HG03558 (cell line): ENCODE measurements around the gene WNT5B.

Source experiments
- ATAC-seq: cut with Tn5 transposase; IDR thresholded peaks from one replicate; pipeline ENCODE4 v1.9.1; 2021; ENCODE audit warnings: moderate number of reproducible peaks; ENCODE audit not compliant: unreplicated experiment; ENCODE audit errors: extremely low read depth

The WNT5B gene

DNA sequence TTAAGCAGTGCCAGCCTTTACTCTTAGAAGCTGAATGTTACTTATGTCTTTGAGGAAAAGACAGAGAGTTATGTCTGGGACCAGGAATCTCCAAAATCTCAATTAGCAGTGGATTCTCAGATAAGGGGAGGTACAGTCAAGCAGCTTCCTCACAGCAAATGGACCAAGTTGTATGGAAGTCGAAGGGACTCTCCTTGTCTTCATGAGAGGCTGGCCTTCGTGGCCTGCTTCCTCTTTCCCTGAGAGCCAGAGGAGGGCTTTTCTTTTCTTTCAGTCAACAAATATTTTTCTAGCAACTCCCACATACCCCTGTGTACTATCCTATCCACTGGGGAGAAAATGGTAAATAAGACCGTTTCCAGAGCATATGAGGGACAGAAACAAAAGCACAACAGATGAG is 6.6 kb upstream of the WNT5B start:
- no peak for ATAC-seq

DNA sequence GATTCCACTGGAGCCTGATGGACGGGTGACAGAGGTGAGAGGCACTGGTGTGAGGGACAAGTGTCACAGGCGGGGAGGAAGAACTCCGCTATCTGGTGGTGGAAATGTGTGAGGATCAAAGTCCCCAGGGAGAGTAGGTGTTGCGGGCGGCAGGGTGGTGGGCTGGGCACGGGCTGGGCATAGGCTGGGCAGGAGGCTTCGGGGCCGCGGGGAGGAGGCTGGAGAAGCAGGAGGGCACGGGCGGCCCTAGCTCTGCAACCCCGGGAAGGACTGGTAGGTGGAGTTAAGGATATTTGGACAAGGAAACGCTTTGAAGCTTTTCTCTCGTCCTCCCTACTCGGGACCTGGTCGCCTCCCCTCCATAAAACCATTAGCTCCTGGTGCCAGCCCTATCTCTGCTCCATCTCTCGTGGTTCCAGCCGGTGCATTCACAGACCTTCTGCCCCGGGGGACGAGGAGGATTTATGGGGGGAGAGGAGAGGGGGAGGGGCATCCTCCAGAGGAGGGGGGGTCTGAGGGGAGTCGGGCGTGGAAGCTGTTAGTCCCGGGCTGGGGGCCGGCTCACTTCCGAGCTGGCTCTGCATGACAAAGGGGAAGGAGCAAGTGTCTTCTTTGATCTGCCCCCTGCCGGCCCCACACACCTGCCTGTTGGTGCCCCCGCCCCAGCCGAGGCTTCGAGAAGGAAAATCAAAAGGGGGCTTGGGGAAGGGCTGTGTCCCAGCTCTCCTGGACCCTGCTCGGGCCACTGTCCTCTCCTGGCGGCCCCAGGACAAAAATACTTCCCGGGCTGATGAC is 504 bp downstream of the WNT5B start:
- no peak for ATAC-seq

DNA sequence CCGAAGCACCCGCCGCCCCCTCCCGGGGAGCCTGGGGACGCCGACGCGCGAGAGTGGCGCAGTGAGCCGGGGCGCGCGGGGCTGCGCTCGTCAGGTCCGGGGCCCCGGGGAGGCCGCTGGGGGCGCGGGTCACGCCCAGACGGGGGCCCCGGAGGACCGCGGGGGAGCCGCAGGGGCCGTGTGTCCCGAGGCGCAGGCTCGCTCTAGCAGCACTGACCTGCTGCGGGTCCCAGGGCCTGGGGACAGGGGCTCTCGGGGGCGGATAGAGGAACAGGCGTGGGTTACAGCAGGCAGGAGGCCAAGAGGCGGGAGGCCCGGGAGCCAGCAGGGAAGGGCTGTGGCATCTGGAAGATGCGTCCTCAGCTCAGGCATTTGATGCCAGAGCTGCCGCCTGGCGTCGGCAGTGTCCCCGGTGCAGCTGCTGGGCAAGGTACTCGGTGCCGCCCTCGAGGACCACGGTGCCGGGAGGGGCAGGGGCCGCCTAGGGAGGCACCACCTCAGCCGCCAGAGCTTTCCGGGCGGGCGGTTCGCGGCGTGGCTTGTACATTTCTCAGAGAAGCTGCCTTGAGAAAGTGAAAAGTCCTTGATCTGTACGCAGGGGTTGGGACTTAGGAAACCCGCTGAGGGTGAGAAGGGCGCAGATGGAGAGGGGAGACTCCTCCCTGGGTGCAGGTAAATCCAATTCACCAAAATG is 1.2 kb downstream of the WNT5B start:
- no peak for ATAC-seq

DNA sequence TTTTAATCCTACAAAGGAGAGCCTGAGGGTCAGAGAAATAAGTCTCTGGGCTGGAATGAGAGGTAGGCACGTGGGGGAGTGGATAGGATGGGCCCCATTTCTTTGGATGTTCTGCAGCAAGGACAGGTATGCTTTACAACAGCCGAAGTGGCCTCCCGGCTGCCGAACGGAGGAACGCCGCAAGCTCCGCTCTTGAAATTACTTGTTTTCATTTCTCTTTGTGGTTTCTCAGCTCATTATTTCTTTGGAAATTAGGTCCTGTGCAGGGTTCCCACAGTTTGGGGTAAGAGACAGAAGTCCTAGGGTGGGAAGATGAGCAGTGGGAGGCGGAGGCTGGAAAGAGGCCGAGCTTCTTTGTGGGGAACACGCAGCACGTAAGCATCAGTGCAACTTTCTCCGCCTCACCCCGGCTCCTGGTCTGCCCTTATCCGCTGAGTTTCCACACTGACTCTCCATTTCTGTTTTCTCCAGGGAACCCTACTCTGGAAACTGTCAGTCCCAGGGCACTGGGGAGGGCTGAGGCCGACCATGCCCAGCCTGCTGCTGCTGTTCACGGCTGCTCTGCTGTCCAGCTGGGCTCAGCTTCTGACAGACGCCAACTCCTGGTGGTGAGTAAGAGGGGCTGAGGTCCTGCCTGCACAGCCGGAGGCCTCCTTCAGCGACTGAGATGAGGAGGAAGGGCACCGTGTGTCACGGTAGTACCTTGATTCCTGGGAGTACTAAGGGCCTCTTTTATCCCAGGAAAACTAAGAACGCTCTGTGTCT is 2.0 kb downstream of the WNT5B start:
- ATAC-seq: no peak

DNA sequence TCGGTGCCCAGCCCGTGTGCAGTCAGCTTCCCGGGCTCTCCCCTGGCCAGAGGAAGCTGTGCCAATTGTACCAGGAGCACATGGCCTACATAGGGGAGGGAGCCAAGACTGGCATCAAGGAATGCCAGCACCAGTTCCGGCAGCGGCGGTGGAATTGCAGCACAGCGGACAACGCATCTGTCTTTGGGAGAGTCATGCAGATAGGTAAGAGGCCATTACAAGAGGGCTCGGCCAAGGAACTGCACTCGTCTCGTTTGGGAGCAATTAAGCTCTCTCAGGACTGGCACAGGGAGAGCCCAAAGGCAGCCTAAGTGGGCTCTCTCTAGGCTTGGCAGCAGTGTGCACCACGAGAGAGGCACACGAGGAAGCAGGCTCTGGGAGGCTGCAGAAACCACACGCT is 3.7 kb downstream of the WNT5B start:
- ATAC-seq: no peak

DNA sequence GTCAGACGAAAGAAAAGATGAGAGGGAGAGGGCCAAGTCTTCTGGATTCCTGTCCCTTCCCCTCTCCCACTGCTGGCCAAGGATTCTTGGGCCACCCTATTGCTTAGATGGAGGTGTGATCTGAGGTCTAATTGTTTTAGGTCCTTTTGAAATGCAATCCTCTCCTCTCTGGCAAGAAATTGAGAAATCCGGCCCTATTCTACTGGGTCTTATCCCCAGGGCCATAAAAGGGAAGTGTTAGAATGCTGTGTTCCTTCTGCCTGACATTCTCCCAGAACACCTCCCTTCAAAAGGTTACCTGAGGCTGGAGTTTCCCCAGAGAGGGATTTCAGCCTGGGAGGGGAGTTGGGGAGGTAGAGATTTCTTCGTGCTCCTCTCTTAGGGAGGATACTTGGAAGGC is 4.4 kb downstream of the WNT5B start:
- no peak for ATAC-seq

DNA sequence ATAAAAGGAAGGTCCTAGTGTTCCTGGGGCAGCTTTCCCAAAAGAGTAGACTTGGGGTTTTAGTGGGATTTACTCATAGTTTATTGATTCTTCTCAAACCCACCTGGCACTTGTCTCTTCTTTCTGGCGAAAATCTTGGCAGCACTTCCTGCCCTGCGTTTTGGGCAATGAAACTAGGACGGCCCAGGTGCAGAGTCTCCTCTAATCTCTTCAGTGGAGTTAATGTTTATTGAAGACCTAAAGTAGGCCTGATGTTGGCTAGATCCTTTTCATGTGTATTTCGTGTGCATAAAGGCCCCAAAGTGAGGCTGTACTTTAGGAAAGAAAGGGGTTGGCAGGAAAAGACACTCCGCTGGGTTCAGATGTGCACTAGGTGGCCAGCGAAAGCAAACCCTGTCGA is 5.1 kb downstream of the WNT5B start:
- ATAC-seq: no peak

DNA sequence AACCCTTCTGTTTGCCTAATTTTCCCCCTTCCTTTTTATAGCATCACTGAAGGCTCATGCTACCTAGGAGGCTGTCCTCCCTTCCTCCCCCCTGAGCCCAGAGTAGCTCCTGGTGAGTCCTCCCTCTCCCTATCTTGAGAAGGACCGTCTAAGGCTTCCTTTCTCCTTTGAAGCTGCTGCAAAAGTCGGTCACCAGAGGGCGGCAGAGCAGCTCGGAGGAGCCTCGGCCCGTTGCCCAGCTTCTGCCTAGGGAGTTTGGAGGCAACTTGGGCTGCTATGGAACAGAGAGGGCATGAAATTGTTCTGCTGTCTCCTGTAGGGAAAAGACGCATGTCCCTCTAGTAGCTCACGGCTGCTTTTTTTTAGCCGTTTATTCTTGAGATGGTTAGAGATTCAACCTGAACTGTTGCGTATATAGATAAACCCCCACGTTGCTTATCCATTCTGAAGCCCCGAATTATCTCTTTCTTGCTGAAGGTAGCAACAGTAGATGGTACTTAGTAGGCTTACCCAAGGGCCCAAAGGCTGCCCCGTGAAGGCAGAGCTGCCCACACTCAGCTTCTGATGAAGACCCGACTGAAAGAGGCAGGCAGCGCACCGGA is 5.7 kb downstream of the WNT5B start:
- ATAC-seq: no peak

DNA sequence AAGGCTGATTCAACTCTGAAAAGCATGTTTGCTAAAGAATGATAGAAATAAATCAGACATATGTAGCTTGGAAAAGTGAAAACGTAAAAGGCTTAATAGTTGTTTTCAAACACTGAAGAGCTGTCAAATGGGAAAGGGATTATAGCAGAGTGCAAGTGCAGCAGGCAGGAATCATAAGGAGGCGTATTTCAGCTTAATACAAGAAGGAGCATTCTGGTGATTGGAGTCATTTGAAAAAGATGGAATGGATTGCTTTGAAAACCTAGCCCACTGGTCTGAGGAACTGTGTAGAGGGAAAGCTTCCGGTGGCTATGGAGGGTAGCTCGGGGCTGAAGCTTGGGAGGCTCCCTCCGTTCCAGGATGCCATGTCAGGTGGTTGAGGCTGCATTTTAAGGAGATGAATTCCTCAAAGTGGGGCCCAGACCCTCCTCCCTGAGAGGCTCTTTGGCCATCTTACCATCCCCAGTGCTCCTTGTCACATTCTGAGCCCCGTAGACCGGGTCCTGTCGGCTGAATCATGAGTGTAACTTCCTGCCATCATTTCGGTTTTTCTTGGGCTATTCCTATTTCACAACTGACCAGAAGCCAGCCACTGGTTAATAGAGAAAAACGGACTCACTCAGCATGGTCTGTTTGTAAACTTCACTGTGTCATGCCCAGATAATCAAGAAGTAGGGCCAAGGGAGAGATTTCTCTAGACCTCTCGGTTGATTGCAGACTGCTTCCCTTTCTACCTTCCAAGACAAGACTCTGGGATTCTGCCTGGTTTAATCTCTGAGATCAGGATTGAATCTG is 6.5 kb downstream of the WNT5B start:
- no peak for ATAC-seq

DNA sequence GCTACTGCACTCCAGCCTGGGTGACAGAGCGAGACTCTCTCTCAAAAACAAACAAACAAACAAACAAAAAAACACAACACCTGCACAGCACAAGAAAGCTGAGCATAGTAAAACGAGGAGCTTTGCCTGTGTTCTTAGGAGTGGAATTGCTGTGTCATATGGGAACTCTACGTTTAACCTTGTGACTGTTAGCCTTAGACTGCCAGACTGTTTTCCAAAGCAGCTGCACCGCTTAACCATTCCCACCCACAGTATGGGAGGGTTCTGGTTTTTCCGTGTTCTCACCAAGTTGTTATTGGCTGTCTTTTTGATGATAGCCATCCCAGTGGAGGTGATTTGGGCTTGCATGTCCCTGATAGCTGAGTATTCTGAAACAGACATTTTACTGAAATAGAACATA is 9.2 kb downstream of the WNT5B start:
- no peak for ATAC-seq

DNA sequence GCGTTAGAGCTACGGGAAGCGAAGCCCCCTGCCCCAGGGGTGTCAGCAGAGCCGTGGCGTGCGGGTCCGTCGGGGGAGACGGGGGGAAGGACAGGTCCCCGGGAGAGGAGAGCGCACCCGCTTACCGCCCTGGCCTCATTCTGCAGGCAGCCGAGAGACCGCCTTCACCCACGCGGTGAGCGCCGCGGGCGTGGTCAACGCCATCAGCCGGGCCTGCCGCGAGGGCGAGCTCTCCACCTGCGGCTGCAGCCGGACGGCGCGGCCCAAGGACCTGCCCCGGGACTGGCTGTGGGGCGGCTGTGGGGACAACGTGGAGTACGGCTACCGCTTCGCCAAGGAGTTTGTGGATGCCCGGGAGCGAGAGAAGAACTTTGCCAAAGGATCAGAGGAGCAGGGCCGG is 10.5 kb downstream of the WNT5B start:
- ATAC-seq: no peak

DNA sequence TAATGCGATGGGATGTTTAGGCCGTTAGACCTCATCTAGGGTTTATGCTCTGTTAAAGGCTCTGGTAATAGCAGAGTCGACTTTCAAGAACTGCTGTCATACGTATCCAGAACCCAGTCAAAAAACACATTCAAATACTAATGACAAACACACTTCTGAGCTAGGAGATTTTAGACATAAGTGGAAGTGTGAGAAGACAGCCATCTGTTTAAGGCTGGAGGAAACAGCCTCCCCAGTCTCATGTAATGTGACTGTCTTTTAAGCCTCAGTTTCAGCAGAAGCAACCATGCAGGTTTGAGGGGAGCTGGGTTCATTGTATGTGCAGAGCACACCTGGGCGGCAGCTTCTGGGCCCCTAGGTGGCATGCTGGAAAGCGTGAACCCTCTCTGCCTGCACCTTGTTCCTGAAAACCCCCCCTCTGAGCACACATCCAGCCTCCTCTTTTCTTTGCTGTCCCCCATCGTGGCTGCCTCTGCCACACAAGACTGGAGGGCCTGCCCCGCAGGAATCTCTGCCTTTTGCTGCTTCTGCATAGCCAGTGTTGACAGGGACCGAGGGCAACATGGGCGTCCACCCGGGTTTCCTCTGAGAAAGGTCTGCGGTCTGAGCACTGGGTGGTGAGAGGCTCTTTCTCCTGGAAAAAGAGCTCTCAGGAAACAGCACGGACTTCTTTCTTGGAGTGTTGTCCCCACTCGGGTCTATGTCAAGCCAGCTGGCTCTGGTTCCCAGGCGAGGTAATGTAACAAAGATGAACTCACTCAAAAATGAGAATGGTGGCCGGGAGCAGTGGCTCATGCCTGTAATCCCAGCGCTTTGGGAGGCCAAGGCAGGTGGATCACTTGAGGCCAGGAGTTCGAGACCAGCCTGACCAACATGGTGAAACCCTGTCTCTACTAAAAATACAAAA is 11.6 kb downstream of the WNT5B start:
- ATAC-seq: no peak

DNA sequence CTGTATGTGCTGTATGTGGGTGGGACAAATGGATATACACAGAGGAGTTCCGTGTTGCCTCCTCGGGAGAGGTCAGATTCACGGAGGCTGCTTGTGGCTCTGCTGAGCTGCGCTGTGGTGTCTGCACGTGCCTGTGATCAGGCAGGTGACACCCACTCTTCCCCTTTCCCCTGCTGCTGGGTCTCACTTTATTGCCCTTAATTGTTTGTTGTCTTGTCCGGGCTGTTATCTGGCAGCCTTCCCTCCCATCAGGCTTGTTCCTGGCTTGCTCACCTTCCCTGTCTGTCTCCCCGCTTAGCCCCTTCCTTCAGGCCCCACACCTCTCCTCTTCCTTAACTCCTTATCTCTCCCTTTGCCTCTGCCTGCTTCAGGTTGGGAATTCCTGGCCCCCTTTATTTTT is 13.5 kb downstream of the WNT5B start:
- ATAC-seq: no peak

DNA sequence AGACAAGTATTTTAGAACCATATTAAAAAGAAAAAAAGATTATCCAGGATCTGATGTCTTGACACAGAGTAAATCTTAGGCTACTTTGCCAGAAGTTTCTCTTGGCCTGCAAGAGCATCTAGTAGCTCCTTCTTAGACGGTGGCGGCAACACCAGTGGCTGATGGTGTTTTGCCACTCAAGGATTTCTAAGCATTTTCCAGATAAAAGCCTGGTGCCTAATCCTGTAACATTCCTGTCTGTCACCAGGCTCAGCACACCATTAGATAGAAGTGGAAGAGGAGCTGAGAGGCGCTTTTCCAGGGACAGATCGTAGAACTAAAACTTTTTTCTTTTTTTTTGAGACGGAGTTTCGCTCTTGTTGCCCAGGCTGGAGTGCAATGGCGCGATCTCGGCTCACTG is 14.0 kb downstream of the WNT5B start:
- no peak for ATAC-seq

DNA sequence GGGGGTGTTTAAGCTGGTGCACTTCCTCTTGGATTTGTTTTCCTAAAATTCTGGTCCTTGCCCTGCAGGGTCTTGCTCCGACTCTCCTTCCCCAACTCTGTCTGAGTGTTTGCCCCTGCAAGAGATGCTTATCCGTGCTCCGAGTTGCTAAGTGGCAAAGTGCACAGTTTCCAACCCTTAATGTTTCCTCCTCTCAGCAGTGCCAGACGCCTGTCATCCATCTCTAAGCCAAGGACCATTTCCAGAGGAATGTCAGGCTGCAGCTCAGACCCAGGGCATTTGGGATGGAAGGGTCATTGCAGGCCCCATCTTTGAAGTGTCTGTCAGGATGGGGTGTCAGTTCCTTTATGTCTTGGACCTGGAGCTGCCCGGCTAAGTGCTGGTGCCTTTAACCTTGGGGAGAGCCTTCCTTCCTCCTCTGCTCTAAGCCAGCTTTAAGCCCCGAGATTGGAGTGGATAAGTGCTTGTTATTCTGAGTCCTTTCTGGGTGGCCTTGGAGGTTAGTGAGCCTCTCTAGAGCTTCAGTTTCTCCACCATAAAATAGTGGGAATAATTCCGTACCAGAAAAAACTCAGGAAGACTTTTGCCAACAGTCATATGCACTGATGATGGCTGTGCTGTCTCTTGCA is 15.0 kb downstream of the WNT5B start:
- ATAC-seq: no peak

DNA sequence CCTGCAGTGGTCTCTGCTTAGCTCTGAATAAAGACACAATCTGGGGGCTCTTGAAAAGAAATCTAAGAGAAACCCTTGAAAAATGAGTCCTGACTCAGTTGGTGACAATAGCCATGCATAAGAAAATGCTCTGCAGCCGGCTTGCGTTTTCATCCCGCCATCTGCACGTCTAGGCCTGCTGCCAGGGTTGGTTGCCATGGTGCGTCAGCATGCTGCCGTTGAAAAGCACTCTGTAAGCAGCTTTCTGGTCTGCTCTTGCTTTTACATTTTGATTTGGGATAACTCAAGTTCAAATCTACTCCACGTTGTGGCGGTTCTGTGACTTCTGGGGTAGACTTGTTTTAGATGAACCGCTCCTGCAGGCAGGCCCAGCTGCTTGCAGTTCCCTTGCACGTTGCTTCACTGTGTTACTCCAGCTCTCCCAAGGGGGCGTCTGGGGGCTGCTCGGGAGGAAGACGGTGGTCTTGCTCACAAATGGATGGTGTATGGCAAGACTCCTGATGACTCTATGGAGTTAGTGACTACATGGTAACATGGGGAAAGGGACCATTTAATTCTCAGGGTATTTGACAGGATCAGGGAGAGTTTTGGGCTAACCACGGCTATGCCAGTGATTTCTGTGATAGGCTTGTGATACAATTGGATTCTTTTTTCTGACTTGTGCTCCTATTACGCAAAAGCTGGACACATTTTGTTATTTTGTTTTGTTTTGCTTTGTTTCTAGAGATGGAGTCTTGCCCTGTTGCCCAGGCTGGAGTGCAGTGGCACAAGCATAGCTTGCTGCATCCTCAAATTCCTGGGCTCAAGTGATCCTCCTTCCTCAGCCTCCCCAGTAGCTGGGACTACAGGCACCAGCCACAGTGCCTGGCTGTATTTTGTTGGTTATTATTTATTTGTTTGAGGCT is 15.8 kb downstream of the WNT5B start:
- no peak for ATAC-seq

DNA sequence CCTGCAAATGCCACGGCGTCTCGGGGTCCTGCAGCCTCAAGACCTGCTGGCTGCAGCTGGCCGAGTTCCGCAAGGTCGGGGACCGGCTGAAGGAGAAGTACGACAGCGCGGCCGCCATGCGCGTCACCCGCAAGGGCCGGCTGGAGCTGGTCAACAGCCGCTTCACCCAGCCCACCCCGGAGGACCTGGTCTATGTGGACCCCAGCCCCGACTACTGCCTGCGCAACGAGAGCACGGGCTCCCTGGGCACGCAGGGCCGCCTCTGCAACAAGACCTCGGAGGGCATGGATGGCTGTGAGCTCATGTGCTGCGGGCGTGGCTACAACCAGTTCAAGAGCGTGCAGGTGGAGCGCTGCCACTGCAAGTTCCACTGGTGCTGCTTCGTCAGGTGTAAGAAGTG is 16.8 kb downstream of the WNT5B start:
- no peak for ATAC-seq
